A549 (cell line): ENCODE data around the gene KIFAP3. TPM values are rescaled to one million over a fixed set of nuclear protein-coding genes. Genes with fewer than 3 reads are reported as not detected.

ENCODE experiments used
- ATAC-seq, 2 experiments: fragments of 200-7000 bp in 1 of 2; fragments of >200 bp in 1 of 2; cut with Nextera tagmentation in 1 of 2; cut with Tn5 transposase in 1 of 2; 3 replicates each; pipeline versions ENCODE4 v1.8.0 to v1.9.1; 2018 to 2020; ENCODE audit warnings: mild to moderate bottlenecking in 1 of 2, moderate library complexity in 1 of 2
- CTCF ChIA-PET: fragments of 300-600 bp; sonication (Branson Sonifier 250); formaldehyde crosslinking; extraction: SDS; loops from one replicate; lab custom pipeline; 2021; ENCODE audit warnings: antibody characterized with exemption, inconsistent platforms; lab: Yijun Ruan, JAX
- POLR2A ChIA-PET: fragments of 350-600 bp; formaldehyde crosslinking; extraction: SDS; loops from one replicate; lab custom pipeline; 2021; ENCODE audit warnings: antibody characterized with exemption, inconsistent platforms; lab: Yijun Ruan, JAX
- DNase-seq, 2 experiments: peaks; one replicate each; pipeline versions ENCODE4 v3.0.0 to v3.0.0-alpha.2; 2011 to 2016; ENCODE audit warnings: low read depth in 1 of 2, low spot score in 1 of 2
- FAIRE-seq: peaks from 2 replicates; lab custom pipeline; 2011; peaks lifted over from hg19 to GRCh38; lab: Jason Lieb, UNC
- H3K27ac ChIP-seq, 2 experiments: fragments of >200 bp; sonication (Bioruptor Twin); formaldehyde crosslinking; 3 replicates each; pipeline ENCODE4 v1.5.1; 2016 to 2017
- H3K4me1 ChIP-seq: fragments of >200 bp; sonication (Bioruptor Twin); formaldehyde crosslinking; 3 replicates; pipeline ENCODE4 v1.6.1; 2016
- H3K4me2 ChIP-seq: fragments of >200 bp; sonication (Bioruptor Twin); formaldehyde crosslinking; 3 replicates; pipeline ENCODE4 v1.6.1; 2016
- H3K4me3 ChIP-seq: fragments of >200 bp; sonication (Bioruptor Twin); formaldehyde crosslinking; 3 replicates; pipeline ENCODE4 v1.5.1; 2016
- H3K9me3 ChIP-seq: fragments of >200 bp; sonication (Bioruptor Twin); formaldehyde crosslinking; 3 replicates; pipeline ENCODE4 v1.6.1; 2016
- ATOH8 ChIP-seq: fragments of 250-450 bp; sonication (Bioruptor Pico); IDR thresholded peaks from 2 replicates; pipeline ENCODE4 v1.5.0; 2020; ENCODE audit warnings: low read depth, mild to moderate bottlenecking, moderate library complexity
- BHLHE40 ChIP-seq: IDR thresholded peaks from 2 replicates; pipeline ENCODE4 v1.6.1; 2012; ENCODE audit warnings: low read depth, low read length, inconsistent platforms
- CBX2 ChIP-seq: fragments of 200-600 bp; sonication (generic); IDR thresholded peaks from 2 replicates; pipeline ENCODE4 v1.6.1; 2016; ENCODE audit warnings: low read depth, mild to moderate bottlenecking, borderline replicate concordance
- CBX8 ChIP-seq: fragments of 200-600 bp; sonication (generic); IDR thresholded peaks from 2 replicates; pipeline ENCODE4 v1.6.1; 2016
- CHD2 ChIP-seq: fragments of 150-350 bp; IDR thresholded peaks from 2 replicates; pipeline ENCODE4 v1.6.1; 2014; ENCODE audit warnings: low read length; ENCODE audit not compliant: partially characterized antibody
- E2F6 ChIP-seq: IDR thresholded peaks from 2 replicates; pipeline ENCODE4 v1.6.1; 2012; ENCODE audit warnings: low read depth, borderline replicate concordance
- EP300 ChIP-seq, 2 experiments: fragments of >200 bp; sonication (Bioruptor Twin); formaldehyde crosslinking; IDR thresholded peaks; 2 replicates in 1 of 2; 3 replicates in 1 of 2; pipeline ENCODE4 v1.6.1; 2016 to 2017
- ESRRA ChIP-seq: fragments of 150-350 bp; IDR thresholded peaks from 2 replicates; pipeline ENCODE4 v1.6.1; 2014; ENCODE audit warnings: mild to moderate bottlenecking, low read length, borderline replicate concordance
- FOXS1 ChIP-seq: fragments of 250-450 bp; sonication (Bioruptor Pico); IDR thresholded peaks from 2 replicates; pipeline ENCODE4 v1.5.0; 2020; ENCODE audit warnings: mild to moderate bottlenecking, moderate library complexity
- HDAC2 ChIP-seq: fragments of 200-600 bp; sonication (generic); IDR thresholded peaks from 2 replicates; pipeline ENCODE4 v1.6.1; 2016
- HEYL ChIP-seq: fragments of 250-450 bp; sonication (Bioruptor Pico); IDR thresholded peaks from 2 replicates; pipeline ENCODE4 v1.8.0; 2021; ENCODE audit warnings: mild to moderate bottlenecking, moderate library complexity
- HOXA7 ChIP-seq: fragments of 250-450 bp; sonication (Bioruptor Pico); IDR thresholded peaks from 2 replicates; pipeline ENCODE4 v1.5.0; 2020; ENCODE audit warnings: mild to moderate bottlenecking, moderate library complexity
- JUN ChIP-seq, 2 experiments: fragments of >200 bp; sonication (Bioruptor Twin); formaldehyde crosslinking; IDR thresholded peaks; 2 replicates in 1 of 2; 3 replicates in 1 of 2; pipeline ENCODE4 v1.6.1; 2016 to 2017
- JUNB ChIP-seq: fragments of >200 bp; sonication (Bioruptor Twin); formaldehyde crosslinking; IDR thresholded peaks from 2 replicates; pipeline ENCODE4 v1.6.1; 2016
- KDM5A ChIP-seq: fragments of 200-600 bp; sonication (generic); IDR thresholded peaks from 2 replicates; pipeline ENCODE4 v1.6.1; 2016; ENCODE audit warnings: antibody characterized with exemption, mild to moderate bottlenecking
- MAFK ChIP-seq: fragments of 450-650 bp; IDR thresholded peaks from 2 replicates; pipeline ENCODE4 v1.6.1; 2014; ENCODE audit not compliant: partially characterized antibody
- MAX ChIP-seq: IDR thresholded peaks from 2 replicates; pipeline ENCODE4 v1.6.1; 2012
- MYC ChIP-seq: IDR thresholded peaks from 2 replicates; pipeline ENCODE4 v1.6.1; 2012; ENCODE audit warnings: mild to moderate bottlenecking, inconsistent platforms, low read length, improper control_type of control experiment, borderline replicate concordance
- NFE2L2 ChIP-seq: fragments of 150-350 bp; conservative IDR thresholded peaks from 2 replicates; pipeline ENCODE4 v1.6.1; 2014; ENCODE audit warnings: low read length
- PHF8 ChIP-seq: fragments of 200-600 bp; sonication (generic); IDR thresholded peaks from 2 replicates; pipeline ENCODE4 v1.6.1; 2016; ENCODE audit warnings: low read depth, mild to moderate bottlenecking, antibody characterized with exemption, moderate library complexity, borderline replicate concordance
- POLR2A ChIP-seq: IDR thresholded peaks from 2 replicates; pipeline ENCODE4 v1.6.1; 2012; ENCODE audit warnings: mild to moderate bottlenecking, low read length
- POLR2AphosphoS2 ChIP-seq: conservative IDR thresholded peaks from 2 replicates; pipeline ENCODE4 v1.6.1; 2012; ENCODE audit warnings: low read length, improper control_type of control experiment, inconsistent platforms
- RARB ChIP-seq: fragments of 250-450 bp; sonication (Bioruptor Pico); IDR thresholded peaks from 2 replicates; pipeline ENCODE4 v1.8.0; 2021; ENCODE audit warnings: mild to moderate bottlenecking, moderate library complexity
- SREBF2 ChIP-seq: fragments of 450-650 bp; IDR thresholded peaks from 2 replicates; pipeline ENCODE4 v1.6.1; 2014; ENCODE audit warnings: mild to moderate bottlenecking, moderate library complexity
- TFCP2L1 ChIP-seq: fragments of 250-450 bp; sonication (Bioruptor Pico); IDR thresholded peaks from 2 replicates; pipeline ENCODE4 v1.5.0; 2021; ENCODE audit warnings: mild to moderate bottlenecking
- TP53 ChIP-seq: fragments of 250-450 bp; sonication (Bioruptor Pico); IDR thresholded peaks from 2 replicates; pipeline ENCODE4 v1.5.0; 2021; ENCODE audit warnings: mild to moderate bottlenecking, moderate library complexity
- WGBS: methylation state at CpG from one replicate; pipeline ENCODE4 v1.1.6; 2017; ENCODE audit errors: missing lambda C conversion rate; 5-methylcytosine and 5-hydroxymethylcytosine counted together
- polyA plus RNA-seq, 4 experiments: library from polyadenylated mRNA; depleted of rRNA in 3 of 4; stranded (reverse); fragments of >200 nt; fragmentation: RNase III in 1 of 4; extraction: RNeasy Plus Mini Kit Qiagen cat#74134 plus additional on column Dnase treatment in 1 of 4; gene quantifications; 2 replicates in 3 of 4; 3 replicates in 1 of 4; pipeline ENCODE4 v1.2.3, GENCODE V29; 2011 to 2017
- TF ChIP-seq, protein P1 (sequence below): fragments of >200 bp; sonication (Bioruptor Twin); formaldehyde crosslinking; IDR thresholded peaks from 3 replicates; pipeline ENCODE4 v1.5.1; 2016
- TF ChIP-seq, protein P2 (sequence below): fragments of 450-650 bp; IDR thresholded peaks from 2 replicates; pipeline ENCODE4 v1.6.1; 2014; ENCODE audit warnings: antibody characterized with exemption
- TF ChIP-seq, protein P3 (sequence below): fragments of 250-450 bp; sonication (Bioruptor Pico); IDR thresholded peaks from 2 replicates; pipeline ENCODE4 v1.5.0; 2021; ENCODE audit warnings: mild to moderate bottlenecking, moderate library complexity, borderline replicate concordance

Gene KIFAP3
- polyA plus RNA-seq, 2 of the 4 experiments (the other 2 are of a cell fraction) = 11.7 to 19.0 TPM

DNA sequence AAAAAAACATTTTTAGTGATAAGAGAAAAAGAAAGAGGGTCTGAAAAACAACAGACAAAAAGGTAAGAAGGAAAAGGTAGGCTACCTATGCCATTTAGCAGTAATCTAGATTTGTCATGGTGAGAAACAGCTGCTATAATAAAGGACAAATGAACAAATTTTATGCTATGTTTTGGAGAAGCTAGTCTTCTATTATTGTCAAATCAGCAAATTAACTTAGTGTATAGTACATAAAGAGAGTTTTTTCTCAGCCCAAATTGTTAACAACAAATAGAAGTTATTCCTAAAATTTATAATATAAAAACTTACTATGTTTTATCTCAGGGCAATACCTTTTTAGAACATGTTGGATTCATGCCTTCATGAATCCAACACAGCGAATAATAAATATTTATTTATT is 88.7 kb downstream of the KIFAP3 start:
- CTCF ChIA-PET = no interaction called here
- H3K4me2 ChIP-seq = no peak overlapping the region
- POLR2A ChIA-PET = no interaction called here
- ATAC-seq (no peak), FAIRE-seq (no peak), DNase-seq (no peak)
- H3K4me3 ChIP-seq = no peak overlapping the region
- TF ChIP-seq CBX2 (no peak), MAFK (peak; percentile 88)
- H3K9me3 ChIP-seq = no peaks in the 10 kb centered on the region
- H3K4me1 ChIP-seq = no peaks in the 10 kb centered on the region
- WGBS = 86% methylated on average over 1 of the region's 1 CpG
- no peak overlapping the region for H3K27ac ChIP-seq

DNA sequence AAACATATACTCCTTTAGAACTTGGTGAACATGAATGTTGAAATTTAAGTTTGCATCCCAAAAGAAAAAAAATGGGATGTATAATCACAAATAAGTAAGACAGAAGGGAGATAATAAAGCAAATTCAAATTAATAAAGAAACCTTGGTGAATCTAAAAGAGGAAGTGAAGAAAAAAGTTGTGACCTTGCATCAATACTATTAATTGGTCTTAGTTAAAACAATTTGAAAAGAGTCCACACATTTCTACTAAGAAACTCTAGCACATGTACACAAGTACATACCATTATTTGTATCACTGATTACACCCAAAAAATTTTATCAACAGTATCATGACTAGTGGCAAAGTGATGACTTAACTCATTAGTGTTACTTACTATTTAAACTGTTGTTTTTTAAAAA is 100.4 kb downstream of the KIFAP3 start:
- no peak overlapping the region for H3K4me2 ChIP-seq
- no peak for FAIRE-seq
- no peak for TF ChIP-seq E2F6
- no peak for TF ChIP-seq SREBF2
- TF ChIP-seq POLR2A = no peak
- no peak for TF ChIP-seq HDAC2
- TF ChIP-seq MAX = no peak
- no peak for TF ChIP-seq RARB (CRISPR knock-in tag)
- TF ChIP-seq JUN (IDR thresholded peaks at IDR 0.05) = no peak
- TF ChIP-seq EP300 (IDR thresholded peaks at IDR 0.05) = no peak
- no peak for TF ChIP-seq POLR2AphosphoS2
- TF ChIP-seq TFCP2L1 (CRISPR knock-in tag) = no peak
- TF ChIP-seq ESRRA = no peak
- TF ChIP-seq, protein P1, sequence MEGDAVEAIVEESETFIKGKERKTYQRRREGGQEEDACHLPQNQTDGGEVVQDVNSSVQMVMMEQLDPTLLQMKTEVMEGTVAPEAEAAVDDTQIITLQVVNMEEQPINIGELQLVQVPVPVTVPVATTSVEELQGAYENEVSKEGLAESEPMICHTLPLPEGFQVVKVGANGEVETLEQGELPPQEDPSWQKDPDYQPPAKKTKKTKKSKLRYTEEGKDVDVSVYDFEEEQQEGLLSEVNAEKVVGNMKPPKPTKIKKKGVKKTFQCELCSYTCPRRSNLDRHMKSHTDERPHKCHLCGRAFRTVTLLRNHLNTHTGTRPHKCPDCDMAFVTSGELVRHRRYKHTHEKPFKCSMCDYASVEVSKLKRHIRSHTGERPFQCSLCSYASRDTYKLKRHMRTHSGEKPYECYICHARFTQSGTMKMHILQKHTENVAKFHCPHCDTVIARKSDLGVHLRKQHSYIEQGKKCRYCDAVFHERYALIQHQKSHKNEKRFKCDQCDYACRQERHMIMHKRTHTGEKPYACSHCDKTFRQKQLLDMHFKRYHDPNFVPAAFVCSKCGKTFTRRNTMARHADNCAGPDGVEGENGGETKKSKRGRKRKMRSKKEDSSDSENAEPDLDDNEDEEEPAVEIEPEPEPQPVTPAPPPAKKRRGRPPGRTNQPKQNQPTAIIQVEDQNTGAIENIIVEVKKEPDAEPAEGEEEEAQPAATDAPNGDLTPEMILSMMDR = no peak
- no peak for TF ChIP-seq KDM5A
- TF ChIP-seq HEYL (CRISPR knock-in tag) = no peak
- TF ChIP-seq, all 56 proteins: peak for 0
- no peaks in the 10 kb centered on the region for H3K4me1 ChIP-seq
- H3K9me3 ChIP-seq = no peaks in the 10 kb centered on the region
- ChIA-PET CTCF (no interaction called here), POLR2A (no interaction called here)
- H3K27ac ChIP-seq = no peak overlapping the region
- no peak for ATAC-seq
- DNase-seq = no peak
- no peak overlapping the region for H3K4me3 ChIP-seq

DNA sequence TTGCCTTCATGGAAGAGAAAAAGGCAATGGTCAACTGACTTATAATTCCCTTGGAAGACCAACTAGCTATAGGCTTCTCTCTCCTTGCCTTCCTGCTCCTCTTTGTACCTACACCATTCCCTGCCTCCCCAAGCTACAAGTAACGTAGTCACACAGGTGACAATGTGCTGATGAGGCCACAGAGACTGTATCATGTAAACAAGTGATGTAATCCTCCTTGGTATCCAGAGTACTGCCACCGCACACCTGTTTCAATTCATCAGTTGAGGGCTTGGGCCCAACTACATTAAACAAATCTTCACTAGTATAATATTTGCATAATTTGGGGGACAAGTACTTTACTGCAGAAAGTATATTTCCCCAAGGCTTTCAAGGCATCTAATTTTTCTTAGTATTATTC is 104.4 kb downstream of the KIFAP3 start:
- H3K27ac ChIP-seq = no peak overlapping the region
- TF ChIP-seq HOXA7 (CRISPR knock-in tag) = no peak
- no peak for TF ChIP-seq CBX2
- no peak for TF ChIP-seq KDM5A
- TF ChIP-seq, all 56 proteins: peak for 0
- 81% methylated on average over 2 of the region's 2 CpGs for WGBS
- POLR2A ChIA-PET = no interaction called here
- Histone ChIP-seq H3K9me3 (no peaks in the 10 kb centered on the region), H3K4me2 (no peak overlapping the region), H3K4me1 (no peaks in the 10 kb centered on the region), H3K4me3 (no peak overlapping the region)
- no peak for ATAC-seq
- no peak for FAIRE-seq
- DNase-seq = no peak
- CTCF ChIA-PET = no interaction called here

GRCh38 chr1:169968174-169968573 is 106.3 kb downstream of the KIFAP3 start:
- no peak overlapping the region for H3K4me3 ChIP-seq
- ATAC-seq (no peak), DNase-seq (no peak), FAIRE-seq (no peak)
- H3K27ac ChIP-seq = no peak overlapping the region
- H3K4me1 ChIP-seq = no peaks in the 10 kb centered on the region
- ChIA-PET POLR2A (no interaction called here), CTCF (no interaction called here)
- WGBS = 69% methylated on average over 4 of the region's 4 CpGs
- no peaks in the 10 kb centered on the region for H3K9me3 ChIP-seq
- H3K4me2 ChIP-seq = no peak overlapping the region
- TF ChIP-seq MYC (no peak), PHF8 (no peak), JUNB (no peak), FOXS1 (CRISPR knock-in tag) (no peak), CHD2 (no peak), TFCP2L1 (CRISPR knock-in tag) (no peak), BHLHE40 (no peak), NFE2L2 (no peak), TP53 (CRISPR knock-in tag) (no peak), POLR2A (no peak), ATOH8 (no peak), CBX8 (no peak)
- TF ChIP-seq, protein P2, sequence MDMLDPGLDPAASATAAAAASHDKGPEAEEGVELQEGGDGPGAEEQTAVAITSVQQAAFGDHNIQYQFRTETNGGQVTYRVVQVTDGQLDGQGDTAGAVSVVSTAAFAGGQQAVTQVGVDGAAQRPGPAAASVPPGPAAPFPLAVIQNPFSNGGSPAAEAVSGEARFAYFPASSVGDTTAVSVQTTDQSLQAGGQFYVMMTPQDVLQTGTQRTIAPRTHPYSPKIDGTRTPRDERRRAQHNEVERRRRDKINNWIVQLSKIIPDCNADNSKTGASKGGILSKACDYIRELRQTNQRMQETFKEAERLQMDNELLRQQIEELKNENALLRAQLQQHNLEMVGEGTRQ = no peak
- TF ChIP-seq, protein P3, sequence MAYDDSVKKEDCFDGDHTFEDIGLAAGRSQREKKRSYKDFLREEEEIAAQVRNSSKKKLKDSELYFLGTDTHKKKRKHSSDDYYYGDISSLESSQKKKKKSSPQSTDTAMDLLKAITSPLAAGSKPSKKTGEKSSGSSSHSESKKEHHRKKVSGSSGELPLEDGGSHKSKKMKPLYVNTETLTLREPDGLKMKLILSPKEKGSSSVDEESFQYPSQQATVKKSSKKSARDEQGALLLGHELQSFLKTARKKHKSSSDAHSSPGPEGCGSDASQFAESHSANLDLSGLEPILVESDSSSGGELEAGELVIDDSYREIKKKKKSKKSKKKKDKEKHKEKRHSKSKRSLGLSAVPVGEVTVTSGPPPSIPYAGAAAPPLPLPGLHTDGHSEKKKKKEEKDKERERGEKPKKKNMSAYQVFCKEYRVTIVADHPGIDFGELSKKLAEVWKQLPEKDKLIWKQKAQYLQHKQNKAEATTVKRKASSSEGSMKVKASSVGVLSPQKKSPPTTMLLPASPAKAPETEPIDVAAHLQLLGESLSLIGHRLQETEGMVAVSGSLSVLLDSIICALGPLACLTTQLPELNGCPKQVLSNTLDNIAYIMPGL (CRISPR knock-in tag) = no peak
